CD14-positive monocyte (primary cell): ENCODE results near the gene COL19A1. TPM values are rescaled to one million over a fixed set of nuclear protein-coding genes. Genes with fewer than 3 reads are reported as not detected.

Experiments
- DNase-seq, 3 donors: peaks; one replicate each; pipeline ENCODE4 v3.0.0-alpha.2; 2011 to 2022
- H2AFZ ChIP-seq: 2 replicates; pipeline ENCODE4 v1.6.0; 2012; ENCODE audit warnings: mild to moderate bottlenecking, low read depth, low read length, inconsistent platforms; ENCODE audit not compliant: insufficient read depth, poor library complexity, severe bottlenecking
- H3K27ac ChIP-seq, 2 donors: 1 replicate in 1 of 2; 2 replicates in 1 of 2; pipeline ENCODE4 v1.5.1; 2012 to 2013; ENCODE audit warnings: low read length in 2 of 2, control low read depth in 1 of 2, inconsistent platforms in 1 of 2, low read depth in 1 of 2, mild to moderate bottlenecking in 1 of 2
- H3K27me3 ChIP-seq, 2 donors: one replicate each; pipeline versions ENCODE4 v1.6.0 to v1.6.1; 2011 to 2013; ENCODE audit warnings: low read length in 2 of 2; ENCODE audit not compliant: control insufficient read depth in 2 of 2, insufficient read depth in 2 of 2
- H3K36me3 ChIP-seq, 2 donors: replicated peaks in 1 of 2; 1 replicate in 1 of 2; 2 replicates in 1 of 2; pipeline versions ENCODE4 v1.5.1 to v1.6.1; 2012 to 2013; ENCODE audit warnings: low read length in 2 of 2, control low read depth in 1 of 2, inconsistent platforms in 1 of 2, mild to moderate bottlenecking in 1 of 2; ENCODE audit not compliant: insufficient read depth in 2 of 2, control insufficient read depth in 1 of 2
- H3K4me1 ChIP-seq, 2 donors: 1 replicate in 1 of 2; 2 replicates in 1 of 2; pipeline versions ENCODE4 v1.5.1 to v1.6.1; 2012 to 2013; ENCODE audit warnings: low read length in 2 of 2, control low read depth in 1 of 2, inconsistent platforms in 1 of 2, mild to moderate bottlenecking in 1 of 2, moderate library complexity in 1 of 2; ENCODE audit not compliant: insufficient read depth in 2 of 2, control insufficient read depth in 1 of 2
- H3K4me2 ChIP-seq: replicated peaks from 2 replicates; pipeline ENCODE3; 2012; ENCODE audit warnings: low read length, moderate library complexity, mild to moderate bottlenecking; ENCODE audit not compliant: poor library complexity, severe bottlenecking; ENCODE audit errors: extremely low read depth
- H3K4me3 ChIP-seq, 3 experiments: fragments of 200-600 bp in 1 of 3; sonication (generic) in 1 of 3; replicated peaks in 1 of 3; 1 replicate in 2 of 3; 2 replicates in 1 of 3; pipeline ENCODE4 v1.5.1; 2011 to 2013; ENCODE audit warnings: low read length in 3 of 3, mild to moderate bottlenecking in 3 of 3, control low read depth in 2 of 3, low read depth in 2 of 3, inconsistent platforms in 1 of 3, moderate library complexity in 1 of 3
- H3K79me2 ChIP-seq: 2 replicates; pipeline ENCODE4 v1.6.0; 2012; ENCODE audit warnings: mild to moderate bottlenecking, control low read depth, inconsistent platforms, low read length, moderate library complexity; ENCODE audit not compliant: insufficient read depth
- H3K9ac ChIP-seq: 2 replicates; pipeline ENCODE4 v1.6.0; 2017; ENCODE audit warnings: low read length, mild to moderate bottlenecking; ENCODE audit not compliant: insufficient read depth, poor library complexity, severe bottlenecking
- H3K9me3 ChIP-seq, 2 donors: replicated peaks in 1 of 2; 1 replicate in 1 of 2; 2 replicates in 1 of 2; pipeline versions ENCODE4 v1.5.1 to v1.6.1; 2012 to 2013; ENCODE audit warnings: low read length in 2 of 2, control low read depth in 1 of 2; ENCODE audit not compliant: control insufficient read depth in 1 of 2, insufficient read depth in 1 of 2
- H4K20me1 ChIP-seq: 2 replicates; pipeline ENCODE4 v1.6.0; 2012; ENCODE audit warnings: mild to moderate bottlenecking, low read length, control low read depth, moderate library complexity; ENCODE audit not compliant: insufficient read depth
- H3K27ac Mint-ChIP-seq, 7 donors: one replicate each; pipeline ENCODE4 v1.8.0; 2020; ENCODE audit warnings: mild to moderate bottlenecking in 7 of 7, mixed read lengths in 7 of 7, moderate library complexity in 6 of 7, inconsistent platforms in 2 of 7
- H3K27me3 Mint-ChIP-seq, 3 donors: one replicate each; pipeline ENCODE4 v1.8.0; 2021 to 2022; ENCODE audit warnings: low read depth in 3 of 3, mild to moderate bottlenecking in 3 of 3, mixed read lengths in 3 of 3, moderate library complexity in 3 of 3, inconsistent platforms in 1 of 3
- H3K36me3 Mint-ChIP-seq, 2 donors: one replicate each; pipeline ENCODE4 v1.8.0; 2020; ENCODE audit warnings: mixed read lengths in 2 of 2, inconsistent platforms in 1 of 2, mild to moderate bottlenecking in 1 of 2
- H3K4me1 Mint-ChIP-seq: one replicate; pipeline ENCODE4 v1.8.0; 2020; ENCODE audit warnings: mild to moderate bottlenecking, mixed read lengths
- H3K4me3 Mint-ChIP-seq, 2 donors: one replicate each; pipeline ENCODE4 v1.8.0; 2020; ENCODE audit warnings: mild to moderate bottlenecking in 2 of 2, mixed read lengths in 2 of 2, moderate library complexity in 1 of 2
- H3K9me3 Mint-ChIP-seq, 7 donors: one replicate each; pipeline ENCODE4 v1.8.0; 2020 to 2022; ENCODE audit warnings: mixed read lengths in 7 of 7, mild to moderate bottlenecking in 6 of 7, moderate library complexity in 6 of 7, inconsistent platforms in 2 of 7
- CTCF ChIP-seq: fragments of 200-600 bp; IDR thresholded peaks from one replicate; pipeline ENCODE4 v1.8.0; 2022; ENCODE audit warnings: antibody characterized with exemption, mild to moderate bottlenecking
- WGBS: methylation state at CpG from one replicate; pipeline ENCODE4 v1.1.5; 2013; ENCODE audit warnings: missing lambda C conversion rate; ENCODE audit not compliant: insufficient coverage; 5-methylcytosine and 5-hydroxymethylcytosine counted together
- intact Hi-C, 2 donors: fragments of 100-400 bp; cut with micrococcal nuclease; formaldehyde crosslinking; loops; one replicate each; pipeline versions ENCODE4 v1.15.0 to v1.15.1; 2023
- polyA plus RNA-seq, 3 donors: library from polyadenylated mRNA; depleted of rRNA in 1 of 3; unstranded in 2 of 3; stranded (reverse) in 1 of 3; fragments of 300-500 nt in 2 of 3; fragments of >200 nt in 1 of 3; fragmentation: Illumina TruSeq in 2 of 3; gene quantifications; 1 replicate in 2 of 3; 2 replicates in 1 of 3; pipeline ENCODE4 v1.2.3, GENCODE V29; 2012 to 2021

Gene COL19A1
- polyA plus RNA-seq, 3 donors = not detected

GRCh38 chr6:69985180-69985579 is 118.8 kb downstream of the COL19A1 start:
- TF ChIP-seq CTCF = no peak
- H3K36me3 Mint-ChIP-seq = no peaks in the 10 kb centered on the region
- Histone ChIP-seq H3K36me3 (no peaks in the 10 kb centered on the region), H3K9ac (no peak overlapping the region), H3K4me2 (no peak overlapping the region), H3K79me2 (no peaks in the 10 kb centered on the region), H3K4me3 (no peak overlapping the region), H3K27me3 (no peaks in the 10 kb centered on the region), H3K9me3 (no peaks in the 10 kb centered on the region), H3K27ac (no peak overlapping the region), H3K4me1 (no peaks in the 10 kb centered on the region), H2AFZ (no peak overlapping the region), H4K20me1 (no peaks in the 10 kb centered on the region)
- H3K9me3 Mint-ChIP-seq = no peaks in the 10 kb centered on the region
- no peak overlapping the region for H3K27ac Mint-ChIP-seq
- intact Hi-C loops = no loop called here
- peaks cover 0 to 2% (median 0%) of the 10 kb centered on the region in 3 donors for H3K27me3 Mint-ChIP-seq
- DNase-seq = no peak
- no CpG with 5 or more reads among the region's 1 CpG for WGBS
- no peaks in the 10 kb centered on the region for H3K4me1 Mint-ChIP-seq
- no peak overlapping the region for H3K4me3 Mint-ChIP-seq

- Histone ChIP-seq H3K9ac (no peak overlapping the region), H3K27me3 (no peaks in the 10 kb centered on the region), H4K20me1 (no peaks in the 10 kb centered on the region), H3K9me3 (no peaks in the 10 kb centered on the region), H3K27ac (no peak overlapping the region), H2AFZ (no peak overlapping the region), H3K79me2 (no peaks in the 10 kb centered on the region), H3K4me2 (no peak overlapping the region), H3K4me1 (no peaks in the 10 kb centered on the region), H3K4me3 (no peak overlapping the region), H3K36me3 (no peaks in the 10 kb centered on the region)
- H3K36me3 Mint-ChIP-seq = no peaks in the 10 kb centered on the region
- H3K27me3 Mint-ChIP-seq = peaks cover 0 to 1% (median 0%) of the 10 kb centered on the region in 3 donors
- WGBS = no CpG with 5 or more reads among the region's 2 CpGs
- peaks cover 0 to under 1% (median 0%) of the 10 kb centered on the region in 7 donors for H3K9me3 Mint-ChIP-seq
- H3K4me1 Mint-ChIP-seq = no peaks in the 10 kb centered on the region
- no peak overlapping the region for H3K27ac Mint-ChIP-seq
- DNase-seq = no peak
- no peak for TF ChIP-seq CTCF
- intact Hi-C loops = no loop called here
- H3K4me3 Mint-ChIP-seq = no peak overlapping the region
Measured at GRCh38 chr6:69987550-69987949, 121.2 kb downstream of the COL19A1 start.
